ENCODE results near the gene F8. TPM values are rescaled to one million over a fixed set of nuclear protein-coding genes. Genes with fewer than 3 reads are reported as not detected.
A peak's percentile ranks its signal among the peaks of the same experiment; 100 is the strongest.

F8 gene
- total RNA-seq, 1 experiment from 2014 or later: 2.6 TPM

DNA sequence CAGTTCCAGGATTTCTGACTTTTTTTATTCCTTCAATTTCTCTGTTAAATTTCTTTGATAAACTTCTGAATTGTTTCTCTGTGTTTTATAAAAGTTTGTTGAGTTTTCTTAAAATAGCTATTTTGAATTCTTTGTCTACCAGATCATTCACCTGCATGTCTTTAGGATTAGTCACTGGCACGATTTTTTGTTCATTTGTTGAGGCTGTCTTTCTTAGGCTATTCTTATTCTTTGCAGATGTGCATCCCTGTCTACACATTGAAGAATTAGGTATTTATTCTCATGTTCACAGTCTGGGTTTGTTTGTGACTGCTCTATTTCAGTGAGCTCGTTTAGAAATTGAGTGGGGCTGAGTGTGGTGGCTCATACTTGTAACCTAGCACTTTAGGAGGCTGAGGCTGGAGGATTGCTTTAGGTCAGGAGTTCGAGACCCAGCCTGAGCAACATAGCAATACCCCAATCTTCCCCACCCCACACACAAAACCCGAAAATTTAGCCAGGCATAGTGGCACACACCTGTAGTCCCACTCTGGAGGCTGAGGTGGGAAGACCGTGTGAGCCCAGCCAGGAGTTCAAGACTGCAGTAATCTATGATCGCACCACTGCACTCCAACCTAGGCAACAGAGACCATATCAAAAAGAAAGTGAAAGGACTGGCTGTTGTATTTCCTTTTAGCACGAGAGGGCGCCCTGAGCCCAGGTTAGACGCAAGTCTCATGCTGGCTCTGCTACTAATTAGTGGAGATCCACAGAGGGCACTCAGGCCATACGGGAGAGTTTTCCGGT lies 42.0 kb downstream of the F8 start:
- no peaks in the 10 kb centered on the region for H3K27me3 ChIP-seq (ENCODE audit: insufficient read depth, low read length)
- TF ChIP-seq, protein P1, sequence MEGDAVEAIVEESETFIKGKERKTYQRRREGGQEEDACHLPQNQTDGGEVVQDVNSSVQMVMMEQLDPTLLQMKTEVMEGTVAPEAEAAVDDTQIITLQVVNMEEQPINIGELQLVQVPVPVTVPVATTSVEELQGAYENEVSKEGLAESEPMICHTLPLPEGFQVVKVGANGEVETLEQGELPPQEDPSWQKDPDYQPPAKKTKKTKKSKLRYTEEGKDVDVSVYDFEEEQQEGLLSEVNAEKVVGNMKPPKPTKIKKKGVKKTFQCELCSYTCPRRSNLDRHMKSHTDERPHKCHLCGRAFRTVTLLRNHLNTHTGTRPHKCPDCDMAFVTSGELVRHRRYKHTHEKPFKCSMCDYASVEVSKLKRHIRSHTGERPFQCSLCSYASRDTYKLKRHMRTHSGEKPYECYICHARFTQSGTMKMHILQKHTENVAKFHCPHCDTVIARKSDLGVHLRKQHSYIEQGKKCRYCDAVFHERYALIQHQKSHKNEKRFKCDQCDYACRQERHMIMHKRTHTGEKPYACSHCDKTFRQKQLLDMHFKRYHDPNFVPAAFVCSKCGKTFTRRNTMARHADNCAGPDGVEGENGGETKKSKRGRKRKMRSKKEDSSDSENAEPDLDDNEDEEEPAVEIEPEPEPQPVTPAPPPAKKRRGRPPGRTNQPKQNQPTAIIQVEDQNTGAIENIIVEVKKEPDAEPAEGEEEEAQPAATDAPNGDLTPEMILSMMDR (IDR thresholded peaks at IDR 0.05 in 2 of 3, conservative IDR thresholded peaks at IDR 0.05 in 1 of 3; ENCODE audit: borderline replicate concordance in 1 of 3, insufficient read depth in 1 of 3, low read depth in 2 of 3, low read length in 2 of 3): peak; percentile 51 to 95 (median 66)
- TF ChIP-seq ZFX (IDR thresholded peaks at IDR 0.05): no peak
- TF ChIP-seq RAD21 (IDR thresholded peaks at IDR 0.05; ENCODE audit: low read depth): peak; percentile 92
- TF ChIP-seq POLR2A (IDR thresholded peaks at IDR 0.05; ENCODE audit: borderline replicate concordance, extremely low read depth, insufficient read depth, insufficient read length): no peak
- intact Hi-C loops (cut with micrococcal nuclease): loop anchor here (1.0 to 2.0 kb wide), 4 partner anchors 76 to 840 kb away; no protein-coding TSS in a partner anchor
- H3K27ac ChIP-seq (ENCODE audit: low read depth, low read length): no peak overlapping the region
- POLR2A ChIA-PET: no interaction called here
- no peaks in the 10 kb centered on the region for H3K79me2 ChIP-seq (ENCODE audit: insufficient read depth, low read length)
- no peaks in the 10 kb centered on the region for H3K36me3 ChIP-seq (ENCODE audit: control insufficient read depth in 1 of 2, insufficient read depth in 2 of 2, low read length in 2 of 2)
- peak; percentile 98 for ATAC-seq
- CTCF ChIA-PET: interaction anchor here (0.8 to 1.4 kb wide), 2 partner anchors 63 to 168 kb away, joined by 4 to 5 read pairs; no protein-coding TSS in a partner anchor
- H2AFZ ChIP-seq (ENCODE audit: low read depth, low read length, poor library complexity, severe bottlenecking): peak overlapping the region; percentile 68
- H3K4me3 ChIP-seq (replicated peaks in 1 of 2; ENCODE audit: low read depth in 1 of 2, low read length in 2 of 2): peak overlapping the region; percentile 25 to 51
- RAD21 ChIA-PET (ENCODE audit: low non-redundant PET in 1 of 2, low total read pairs in 2 of 2, uncharacterized antibody in 2 of 2, unreplicated experiment in 2 of 2): interaction anchor here in 1 of 2 experiments (0.7 kb wide), 1 partner anchor 195 kb away, joined by 4 read pairs; no protein-coding TSS in a partner anchor
- H3K9ac ChIP-seq (ENCODE audit: low read length): peak overlapping the region; percentile 39; the same call in 1 of the 2 replicates
- H3K4me1 ChIP-seq (ENCODE audit: control insufficient read depth in 1 of 2, insufficient read depth in 2 of 2, low read length in 2 of 2): peaks cover 0 to 10% of the 10 kb centered on the region in 2 experiments; a peak in 1 of 4 replicates
- no TSS peak for BruUV-seq (replicated peaks)
- no peaks in the 10 kb centered on the region for H3K9me2 ChIP-seq (ENCODE audit: insufficient read depth)
- no peaks in the 10 kb centered on the region for H4K20me1 ChIP-seq (ENCODE audit: insufficient read depth)
- H3K9me3 ChIP-seq (ENCODE audit: control insufficient read depth in 1 of 2, insufficient read depth in 1 of 2, low read depth in 1 of 2, low read length in 2 of 2): no peaks in the 10 kb centered on the region
- DNase-seq (ENCODE audit: low read depth, low spot score): peak; percentile 45
- peak overlapping the region; percentile 67 for H3K4me2 ChIP-seq (ENCODE audit: low read length)

DNA sequence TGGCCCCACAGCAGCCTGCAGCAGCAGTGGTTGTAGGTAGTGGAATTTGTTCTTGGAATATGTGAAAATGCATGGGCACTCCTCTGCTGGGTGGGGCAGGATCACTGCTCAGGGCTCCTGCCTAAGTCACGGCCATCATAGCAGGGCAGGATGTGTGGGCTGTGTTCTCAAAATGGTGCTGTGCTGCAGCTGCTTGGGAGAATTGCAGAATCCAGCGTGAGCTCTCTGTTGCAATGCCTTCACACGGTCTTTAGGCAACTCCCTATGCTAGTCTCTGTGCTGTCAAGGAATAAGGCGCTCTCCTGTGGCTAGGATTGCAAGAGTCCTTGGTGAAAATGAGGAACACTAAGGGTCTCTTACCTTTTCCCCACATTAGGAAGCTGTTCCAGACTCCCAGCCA lies 42.9 kb downstream of the F8 start:
- ChIA-PET CTCF (interaction anchor here (1.4 kb wide), 1 partner anchor 62 kb away, joined by 5 read pairs; no protein-coding TSS in a partner anchor), RAD21 (ENCODE audit: low non-redundant PET in 1 of 2, low total read pairs in 2 of 2, uncharacterized antibody in 2 of 2, unreplicated experiment in 2 of 2) (interaction anchor here in 1 of 2 experiments (0.7 kb wide), 1 partner anchor 196 kb away, joined by 4 read pairs; no protein-coding TSS in a partner anchor)
- TF ChIP-seq, protein P1 (IDR thresholded peaks at IDR 0.05 in 2 of 3, conservative IDR thresholded peaks at IDR 0.05 in 1 of 3; ENCODE audit: borderline replicate concordance in 1 of 3, insufficient read depth in 1 of 3, low read depth in 2 of 3, low read length in 2 of 3): no peak
- TF ChIP-seq, protein P2, sequence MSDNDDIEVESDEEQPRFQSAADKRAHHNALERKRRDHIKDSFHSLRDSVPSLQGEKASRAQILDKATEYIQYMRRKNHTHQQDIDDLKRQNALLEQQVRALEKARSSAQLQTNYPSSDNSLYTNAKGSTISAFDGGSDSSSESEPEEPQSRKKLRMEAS (IDR thresholded peaks at IDR 0.05): no peak
- no peak for TF ChIP-seq RAD21 (IDR thresholded peaks at IDR 0.05; ENCODE audit: low read depth)
- no peak for TF ChIP-seq CEBPB (IDR thresholded peaks at IDR 0.05; ENCODE audit: low read depth)
- no peak for TF ChIP-seq CBX3 (IDR thresholded peaks at IDR 0.05; ENCODE audit: low read depth)
- no peak for TF ChIP-seq SP1 (IDR thresholded peaks at IDR 0.05; ENCODE audit: low read depth)
- TF ChIP-seq EZH2phosphoT487 (IDR thresholded peaks at IDR 0.05; ENCODE audit: borderline replicate concordance): no peak
- no peak for TF ChIP-seq FOSL1 (IDR thresholded peaks at IDR 0.05; ENCODE audit: low read depth)
- no peak for TF ChIP-seq ZNF274 (IDR thresholded peaks at IDR 0.05; ENCODE audit: low read depth, low read length)

More for the DNA sequence above, 42.9 kb downstream of the F8 start:
- Histone ChIP-seq H3K27me3 (ENCODE audit: insufficient read depth, low read length) (no peaks in the 10 kb centered on the region), H3K27ac (ENCODE audit: low read depth, low read length) (no peak overlapping the region), H2AFZ (ENCODE audit: low read depth, low read length, poor library complexity, severe bottlenecking) (no peak overlapping the region), H3K9me3 (ENCODE audit: control insufficient read depth in 1 of 2, insufficient read depth in 1 of 2, low read depth in 1 of 2, low read length in 2 of 2) (no peaks in the 10 kb centered on the region), H3K9me2 (ENCODE audit: insufficient read depth) (no peaks in the 10 kb centered on the region), H3K4me2 (ENCODE audit: low read length) (no peak overlapping the region), H3K36me3 (ENCODE audit: control insufficient read depth in 1 of 2, insufficient read depth in 2 of 2, low read length in 2 of 2) (no peaks in the 10 kb centered on the region), H3K79me2 (ENCODE audit: insufficient read depth, low read length) (no peaks in the 10 kb centered on the region), H3K4me3 (replicated peaks in 1 of 2; ENCODE audit: low read depth in 1 of 2, low read length in 2 of 2) (no peak overlapping the region), H3K4me1 (ENCODE audit: control insufficient read depth in 1 of 2, insufficient read depth in 2 of 2, low read length in 2 of 2) (peaks cover 0 to 10% of the 10 kb centered on the region in 2 experiments; a peak in 1 of 4 replicates), H3K9ac (ENCODE audit: low read length) (no peak overlapping the region), H4K20me1 (ENCODE audit: insufficient read depth) (no peaks in the 10 kb centered on the region)
- no TSS peak for BruUV-seq (replicated peaks)
- DNase-seq (ENCODE audit: low read depth, low spot score): no peak
- no peak for ATAC-seq
- POLR2A ChIA-PET: no interaction called here
- intact Hi-C loops (cut with micrococcal nuclease): loop anchor here (2.0 kb wide), 3 partner anchors 77 to 841 kb away; no protein-coding TSS in a partner anchor
